Muscle of arm (tissue), 12 donors: ENCODE data around the gene DNAI2. TPM values are rescaled to one million over a fixed set of nuclear protein-coding genes. Genes with fewer than 3 reads are reported as not detected.
"Not testable (repeated sequence)": the region's sequence is repeated elsewhere in the genome, so short reads cannot be mapped to it uniquely, and the experiment has no call there.

ENCODE experiments used
- DNase-seq: peaks from one replicate; pipeline ENCODE4 v3.0.0-alpha.2; 2013
- polyA plus RNA-seq, 12 donors: library from polyadenylated mRNA; unstranded; fragments of 120-200 nt; gene quantifications; one replicate each; pipeline ENCODE4 v1.2.1, GENCODE V29; 2013; ENCODE audit not compliant: insufficient read length in 12 of 12

Gene DNAI2
- polyA plus RNA-seq, 12 donors, result 0.08 to 0.32 (median 0.19) TPM; not detected in 9

GRCh38 chr17:74274709-74275340 is 791 bp downstream of the DNAI2 start:
- DNase-seq, result no peak

- peak; percentile 92 for DNase-seq
Observed at GRCh38 chr17:74276051-74276476, 2.0 kb downstream of the DNAI2 start.

GRCh38 chr17:74276541-74277009 is 2.5 kb downstream of the DNAI2 start:
- no peak for DNase-seq

DNA sequence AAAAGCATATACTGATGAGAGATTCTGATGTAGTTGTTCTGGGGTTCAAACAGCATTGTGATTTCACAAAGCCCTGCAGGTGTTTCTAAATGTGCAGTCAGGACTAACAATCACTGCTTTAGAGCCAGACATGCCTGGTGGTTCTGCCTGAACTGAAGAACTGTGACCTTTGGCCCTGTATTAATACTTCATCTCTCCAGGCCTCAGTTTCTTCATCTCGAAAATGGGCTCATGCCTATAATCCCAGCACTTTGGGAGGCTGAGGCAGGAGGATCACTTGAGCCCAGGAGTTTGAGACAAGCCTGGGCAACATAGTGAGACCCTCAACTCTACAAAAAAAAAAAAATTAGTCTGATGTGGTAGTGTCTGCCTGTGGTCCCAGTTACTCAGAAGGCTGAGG is 3.9 kb downstream of the DNAI2 start:
- DNase-seq, result no peak

- not testable (repeated sequence) for DNase-seq
Observed at GRCh38 chr17:74279617-74280016, 5.6 kb downstream of the DNAI2 start.

- DNase-seq, result no peak
Observed at GRCh38 chr17:74280093-74280513, 6.1 kb downstream of the DNAI2 start.

DNA sequence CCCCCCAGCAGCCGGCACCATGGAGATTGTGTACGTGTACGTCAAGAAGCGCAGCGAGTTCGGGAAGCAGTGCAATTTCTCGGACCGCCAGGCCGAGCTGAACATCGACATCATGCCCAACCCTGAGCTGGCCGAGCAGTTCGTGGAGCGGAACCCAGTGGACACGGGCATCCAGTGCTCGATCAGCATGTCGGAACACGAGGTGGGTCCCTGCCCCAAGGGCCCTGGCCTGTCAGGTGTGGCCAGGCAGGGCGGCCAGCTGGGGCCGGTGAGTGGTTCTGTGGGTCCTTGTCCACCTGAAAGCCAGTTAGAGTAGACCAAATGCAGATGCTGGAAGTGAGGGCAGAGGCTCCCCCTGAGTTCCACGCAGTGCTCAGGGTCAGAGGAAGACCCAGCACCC is 7.8 kb downstream of the DNAI2 start:
- no peak for DNase-seq

- not testable (repeated sequence) for DNase-seq
Observed at GRCh38 chr17:74282274-74282586, 8.2 kb downstream of the DNAI2 start.

GRCh38 chr17:74282587-74283370 is 8.7 kb downstream of the DNAI2 start:
- no peak for DNase-seq

DNA sequence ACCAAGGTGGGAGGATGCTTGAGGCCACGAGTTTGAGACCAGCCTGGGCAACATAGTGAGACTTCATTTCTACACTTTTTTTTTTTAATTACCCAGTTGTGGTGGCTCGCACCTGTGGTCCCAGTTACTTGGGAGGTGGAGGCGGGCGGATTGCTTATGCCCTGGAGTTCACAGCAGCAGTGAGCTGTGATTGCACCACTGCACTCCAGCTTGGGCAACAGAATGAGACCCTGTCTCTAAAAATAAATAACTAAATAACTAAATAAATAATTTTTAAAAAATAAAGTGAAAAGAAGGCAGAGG is 9.3 kb downstream of the DNAI2 start:
- DNase-seq, result no peak

DNA sequence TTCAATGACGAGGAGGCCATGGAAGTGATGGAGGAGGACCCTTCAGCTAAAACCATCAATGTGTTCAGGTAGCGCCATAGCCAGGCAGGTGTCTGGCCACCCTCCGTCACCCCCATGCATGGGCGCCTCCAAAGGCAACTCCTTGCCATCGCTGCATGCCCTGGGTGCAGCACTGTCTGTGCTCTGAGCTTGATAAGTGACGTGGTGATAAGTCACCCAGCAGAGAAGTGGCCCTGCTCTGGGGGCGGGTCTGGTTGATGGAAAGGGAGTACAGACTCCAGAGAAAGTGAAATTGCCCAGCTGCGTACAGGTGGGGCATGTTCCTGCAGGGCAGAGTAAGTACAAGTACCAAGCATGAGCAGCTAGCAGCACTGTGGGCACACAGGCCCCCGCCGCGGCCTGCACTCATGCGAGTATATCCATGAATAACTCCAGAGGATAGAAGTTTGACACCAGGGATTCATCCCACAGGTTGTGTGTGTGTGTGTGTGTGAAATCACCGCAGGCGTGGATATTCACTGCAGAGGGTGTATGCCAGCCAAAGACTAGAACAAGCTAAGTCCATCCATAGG is 13.1 kb downstream of the DNAI2 start:
- DNase-seq, result no peak

DNA sequence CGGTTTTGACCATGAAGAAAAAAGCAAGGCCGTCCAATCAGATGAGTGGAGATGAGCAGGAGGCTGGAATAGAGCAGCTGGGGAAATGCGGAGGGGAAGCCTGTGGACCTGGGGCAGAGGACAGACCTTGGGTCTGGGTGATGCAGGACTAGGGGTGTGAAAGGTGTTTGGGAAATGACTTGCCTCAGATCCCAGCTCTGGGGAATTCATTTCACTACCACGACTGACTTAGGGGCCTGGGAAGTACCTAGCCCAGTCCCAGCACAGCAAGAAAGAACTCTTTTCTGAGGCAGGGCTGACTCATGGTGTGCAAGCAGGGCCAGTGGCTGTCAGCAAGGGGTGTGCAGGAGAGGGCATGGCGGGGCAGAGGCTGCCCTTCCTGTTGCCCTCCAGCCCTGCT is 14.8 kb downstream of the DNAI2 start:
- DNase-seq, result no peak

GRCh38 chr17:74289688-74290087 is 15.7 kb downstream of the DNAI2 start:
- DNase-seq, result no peak

DNA sequence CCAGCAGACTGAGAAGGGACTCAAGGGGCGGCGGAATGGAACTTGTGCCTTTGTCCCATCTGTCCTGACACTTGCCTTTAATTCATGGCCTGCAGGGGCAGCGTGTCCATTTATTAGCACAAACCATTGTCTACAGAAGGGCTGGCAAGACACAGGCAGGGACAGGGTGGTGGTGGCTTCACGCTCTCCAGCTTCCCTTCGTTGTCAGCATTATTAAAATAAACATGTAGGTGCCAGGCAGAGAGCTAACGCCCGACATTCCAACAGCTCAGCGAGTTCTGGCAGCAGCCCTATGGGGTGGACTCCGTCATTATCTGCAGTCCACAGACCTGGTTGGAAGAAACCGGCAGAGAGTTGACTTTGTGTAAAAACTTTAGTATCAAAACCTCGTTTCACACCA is 16.3 kb downstream of the DNAI2 start:
- no peak for DNase-seq

DNA sequence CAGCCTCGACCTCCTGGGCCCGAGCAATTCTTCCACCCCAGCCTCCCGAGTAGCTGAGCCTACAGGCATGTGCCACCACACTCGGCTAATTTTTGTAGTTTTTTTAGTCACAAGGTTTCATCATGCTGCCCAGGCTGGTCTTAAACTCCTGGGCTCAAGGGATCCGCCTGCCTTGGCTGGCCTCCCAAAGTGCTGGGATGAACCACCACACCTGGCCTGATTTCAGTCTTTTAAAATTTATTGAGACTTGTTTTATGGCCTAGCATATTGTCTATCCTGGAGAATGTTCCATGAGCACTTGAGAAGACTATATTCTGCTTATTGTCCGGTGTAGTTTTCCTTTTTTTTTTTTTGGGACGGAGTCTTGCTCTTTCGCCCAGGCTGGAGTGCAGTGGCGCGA is 18.5 kb downstream of the DNAI2 start:
- no peak for DNase-seq

DNA sequence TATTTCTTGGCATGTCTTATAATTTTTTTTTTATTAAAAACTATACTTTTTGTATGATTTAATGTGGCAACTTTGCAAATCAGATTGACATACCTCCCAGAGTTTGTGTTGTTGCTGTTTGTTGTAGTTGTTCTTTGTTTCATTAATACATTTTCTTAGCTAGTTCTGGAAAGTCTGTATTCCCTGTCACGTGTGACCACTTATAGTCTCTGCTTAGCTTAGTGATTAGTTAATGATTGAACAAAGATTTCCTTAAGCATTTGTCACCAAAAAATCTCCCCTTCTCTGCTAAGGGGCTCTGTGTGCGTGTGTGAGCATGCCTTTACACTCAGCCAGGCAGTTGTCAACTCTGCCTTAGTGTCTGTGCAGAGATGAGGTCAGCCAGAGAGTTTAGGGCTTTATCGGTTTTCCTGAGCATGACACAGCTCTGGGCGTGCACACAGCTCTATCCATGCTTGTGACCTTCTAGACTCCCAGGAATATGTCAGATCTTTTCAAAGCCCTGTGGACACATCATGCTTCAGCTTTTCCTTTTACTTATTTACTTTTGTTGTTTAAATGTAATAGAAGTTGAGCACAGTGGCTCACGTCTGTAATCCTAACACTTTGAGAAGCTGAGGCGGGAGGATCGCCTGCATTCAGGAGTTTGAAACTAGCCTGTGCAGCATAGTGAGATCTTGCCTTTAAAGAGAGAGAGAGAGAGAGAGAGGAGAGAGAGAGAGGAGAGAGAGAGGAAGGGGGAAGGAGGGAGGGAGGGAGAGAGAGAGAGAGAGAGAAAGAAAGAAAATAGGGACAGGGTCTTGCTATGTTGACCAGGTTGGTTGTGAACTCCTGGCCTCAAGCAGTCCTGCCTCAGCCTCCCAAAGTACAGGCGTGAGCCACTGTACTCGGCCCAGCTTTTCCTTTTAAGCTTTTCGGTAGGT is 21.9 kb downstream of the DNAI2 start:
- DNase-seq, result no peak

DNA sequence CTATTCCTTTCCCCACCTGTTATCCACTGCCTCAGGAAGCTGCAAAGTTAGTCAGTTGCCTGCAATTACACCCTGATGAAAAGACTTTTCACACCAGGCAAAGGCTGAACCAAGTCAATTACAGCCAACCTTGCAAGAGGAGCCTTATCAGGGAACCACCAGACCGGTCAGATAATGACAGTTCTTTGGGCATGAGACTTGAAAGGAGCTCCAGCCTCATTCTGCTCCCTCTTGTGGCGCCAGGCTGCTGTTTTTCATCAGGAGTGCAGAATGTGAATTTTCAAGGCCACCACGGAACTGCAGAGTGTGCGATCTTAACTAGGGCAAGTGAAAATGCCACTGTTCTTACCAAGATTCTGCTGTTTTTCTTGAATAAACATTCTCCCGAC is 22.5 kb downstream of the DNAI2 start:
- DNase-seq, result peak; percentile 67

DNA sequence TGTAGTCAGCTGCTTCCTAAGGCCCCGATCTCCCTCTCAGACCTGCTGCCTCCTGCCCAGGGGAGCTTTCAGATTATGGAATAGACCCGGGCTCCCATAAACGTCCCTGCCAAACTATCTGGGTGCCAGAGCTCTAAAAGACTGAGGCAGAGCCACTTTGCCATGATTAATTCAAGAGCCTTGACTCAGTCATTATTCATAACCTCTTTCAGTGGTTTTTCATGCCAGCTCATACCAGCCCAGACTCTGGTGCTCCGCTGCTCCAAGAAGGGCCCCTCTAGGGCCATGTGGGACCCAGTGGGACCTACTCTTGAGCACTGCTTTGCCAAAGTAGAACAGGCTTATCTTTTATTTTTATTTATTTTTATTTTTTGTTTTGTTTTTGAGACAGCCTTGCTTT is 23.9 kb downstream of the DNAI2 start:
- no peak for DNase-seq

DNA sequence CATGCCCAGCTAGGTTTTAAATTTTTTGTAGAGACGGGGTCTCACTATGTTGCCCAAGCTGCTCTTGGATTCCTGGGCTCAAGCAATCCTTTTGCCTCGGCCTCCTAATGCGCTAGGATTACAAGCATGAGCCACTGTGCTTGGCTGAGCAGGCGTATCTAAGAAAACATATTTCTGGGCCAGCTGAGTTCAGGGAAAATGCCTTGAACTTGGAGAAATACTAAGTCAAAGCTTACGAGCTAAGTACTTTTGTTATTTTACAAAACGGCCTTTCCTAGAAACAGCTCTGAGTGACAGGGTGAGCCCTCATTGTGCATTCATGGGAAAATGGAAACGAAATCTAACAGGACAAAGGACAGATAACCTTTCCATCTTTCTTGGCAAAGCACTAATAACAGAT is 24.7 kb downstream of the DNAI2 start:
- DNase-seq, result peak; percentile 24

DNA sequence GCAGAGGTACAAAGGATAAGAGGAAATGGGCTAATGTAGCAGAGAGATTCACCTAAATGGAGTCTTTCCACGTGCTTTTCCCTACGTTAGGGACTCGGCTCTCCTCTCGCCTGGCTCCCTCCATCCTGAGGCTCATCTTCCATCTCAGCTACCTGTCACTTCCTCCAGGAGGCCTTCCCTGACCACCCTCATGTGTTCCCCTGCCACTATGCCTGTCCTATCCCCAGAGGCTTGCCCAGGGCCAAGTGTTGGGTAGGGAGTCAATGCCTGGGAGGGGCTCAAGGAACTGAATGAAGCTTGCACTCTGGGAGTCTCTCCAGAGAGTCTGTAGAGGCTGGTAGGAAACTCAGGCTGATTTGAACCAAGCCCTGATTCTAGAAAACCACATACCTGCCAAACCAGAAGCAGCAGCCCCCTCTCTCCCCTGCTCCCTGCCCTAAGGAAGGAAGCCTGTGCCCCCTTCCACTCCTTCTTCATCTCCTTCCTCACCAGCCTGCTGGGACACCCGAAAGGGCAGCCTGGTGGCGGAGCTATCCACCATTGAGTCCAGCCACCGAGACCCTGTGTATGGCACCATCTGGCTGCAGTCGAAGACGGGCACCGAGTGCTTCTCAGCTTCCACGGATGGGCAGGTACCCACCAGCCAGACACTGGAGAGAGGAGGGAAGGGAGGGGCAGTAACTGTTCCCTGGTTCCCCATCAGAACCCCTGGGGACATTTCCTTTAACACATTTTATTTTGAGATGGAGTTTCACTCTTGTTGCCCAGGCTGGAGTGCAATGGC is 25.4 kb downstream of the DNAI2 start:
- DNase-seq, result no peak

DNA sequence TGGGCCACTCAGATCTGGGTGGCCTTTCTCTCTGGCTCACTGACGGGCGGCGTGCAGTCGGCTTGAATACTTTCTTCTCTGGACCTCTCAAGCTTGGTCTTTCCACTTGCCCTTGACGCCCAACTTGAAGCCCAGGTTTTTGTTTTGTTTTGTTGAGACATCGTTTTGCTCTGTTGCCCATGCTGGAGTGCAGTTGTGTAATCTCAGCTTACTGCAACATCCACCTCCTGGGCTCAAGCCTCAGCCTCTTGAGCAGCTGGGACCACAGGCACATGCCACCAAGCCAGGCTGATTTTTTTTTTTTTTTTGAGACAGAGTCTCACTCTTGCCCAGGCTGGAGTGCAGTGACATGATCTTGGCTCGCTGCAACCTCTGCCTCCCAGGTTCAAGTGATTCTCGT is 29.3 kb downstream of the DNAI2 start:
- DNase-seq, result no peak

DNA sequence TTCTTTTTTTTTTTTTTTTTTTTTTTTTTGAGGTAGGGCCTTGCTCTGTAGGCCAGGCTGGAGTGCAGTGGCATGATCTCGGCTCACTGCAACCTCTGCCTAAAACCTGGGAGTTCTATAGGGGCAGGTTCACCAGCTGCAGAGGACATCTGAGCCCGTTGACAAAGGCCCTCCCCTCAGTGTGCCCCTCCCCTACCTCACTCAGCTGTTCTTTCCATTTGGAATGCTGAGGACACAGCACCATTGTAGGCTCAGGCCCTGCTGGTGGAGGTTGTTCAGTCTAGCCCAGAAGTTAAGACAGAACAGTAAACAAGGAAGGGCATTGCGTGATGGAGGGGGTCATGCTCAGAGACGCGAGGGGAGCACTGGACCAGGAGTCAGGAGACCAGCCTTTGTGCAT is 30.1 kb downstream of the DNAI2 start:
- DNase-seq, result no peak
